Measurements from ENCODE around the gene IL18BP. TPM values are rescaled to one million over a fixed set of nuclear protein-coding genes. Genes with fewer than 3 reads are reported as not detected.
A peak's percentile ranks its signal among the peaks of the same experiment; 100 is the strongest.

Gene IL18BP
- polyA plus RNA-seq, 1 donor = 10.7 TPM

- DNase-seq = peak in 1 of 2 donors; percentile 22
- Histone ChIP-seq H3K27ac (ENCODE audit: low read length) (no peak overlapping the region), H3K36me3 (ENCODE audit: control insufficient read depth, insufficient read depth, low read length) (peaks cover 20% of the 10 kb centered on the region), H3K4me1 (ENCODE audit: control insufficient read depth, insufficient read depth, low read length) (no peaks in the 10 kb centered on the region), H3K4me3 (ENCODE audit: low read length) (no peak overlapping the region), H3K9me3 (ENCODE audit: control insufficient read depth, low read depth, low read length) (no peaks in the 10 kb centered on the region), H3K27me3 (ENCODE audit: control insufficient read depth, insufficient read depth, low read length) (no peaks in the 10 kb centered on the region)
- no CpG with 5 or more reads among the region's 7 CpGs for WGBS (ENCODE audit: insufficient coverage, low lambda C conversion rate)
These were observed 20.8 kb upstream of the IL18BP start for GRCh38 chr11:71977743-71978418.

GRCh38 chr11:71979094-71979493 lies 19.6 kb upstream of the IL18BP start:
- DNase-seq = no peak
- Histone ChIP-seq H3K4me3 (ENCODE audit: low read length) (no peak overlapping the region), H3K9me3 (ENCODE audit: control insufficient read depth, low read depth, low read length) (no peaks in the 10 kb centered on the region), H3K4me1 (ENCODE audit: control insufficient read depth, insufficient read depth, low read length) (no peaks in the 10 kb centered on the region), H3K36me3 (ENCODE audit: control insufficient read depth, insufficient read depth, low read length) (peaks cover 27% of the 10 kb centered on the region), H3K27me3 (ENCODE audit: control insufficient read depth, insufficient read depth, low read length) (no peaks in the 10 kb centered on the region), H3K27ac (ENCODE audit: low read length) (no peak overlapping the region)
- WGBS (ENCODE audit: insufficient coverage, low lambda C conversion rate) = 95% methylated on average over 3 of the region's 4 CpGs

GRCh38 chr11:71979602-71980001 lies 19.1 kb upstream of the IL18BP start:
- no peaks in the 10 kb centered on the region for H3K27me3 ChIP-seq (ENCODE audit: control insufficient read depth, insufficient read depth, low read length)
- 100% methylated on average over 2 of the region's 3 CpGs for WGBS (ENCODE audit: insufficient coverage, low lambda C conversion rate)
- H3K27ac ChIP-seq (ENCODE audit: low read length) = no peak overlapping the region
- no peak overlapping the region for H3K4me3 ChIP-seq (ENCODE audit: low read length)
- H3K9me3 ChIP-seq (ENCODE audit: control insufficient read depth, low read depth, low read length) = no peaks in the 10 kb centered on the region
- no peaks in the 10 kb centered on the region for H3K4me1 ChIP-seq (ENCODE audit: control insufficient read depth, insufficient read depth, low read length)
- DNase-seq = no peak
- H3K36me3 ChIP-seq (ENCODE audit: control insufficient read depth, insufficient read depth, low read length) = peaks cover 28% of the 10 kb centered on the region

- 100% methylated on average over 1 of the region's 2 CpGs for WGBS (ENCODE audit: insufficient coverage, low lambda C conversion rate)
- H3K27me3 ChIP-seq (ENCODE audit: control insufficient read depth, insufficient read depth, low read length) = no peaks in the 10 kb centered on the region
- H3K9me3 ChIP-seq (ENCODE audit: control insufficient read depth, low read depth, low read length) = no peaks in the 10 kb centered on the region
- H3K36me3 ChIP-seq (ENCODE audit: control insufficient read depth, insufficient read depth, low read length) = peaks cover 43% of the 10 kb centered on the region
- no peak overlapping the region for H3K27ac ChIP-seq (ENCODE audit: low read length)
- no peak overlapping the region for H3K4me3 ChIP-seq (ENCODE audit: low read length)
- DNase-seq = no peak
- no peaks in the 10 kb centered on the region for H3K4me1 ChIP-seq (ENCODE audit: control insufficient read depth, insufficient read depth, low read length)
These were observed 12.6 kb upstream of the IL18BP start for GRCh38 chr11:71986131-71986530.

GRCh38 chr11:71987521-71987920 lies 11.2 kb upstream of the IL18BP start:
- Histone ChIP-seq H3K27me3 (ENCODE audit: control insufficient read depth, insufficient read depth, low read length) (no peaks in the 10 kb centered on the region), H3K9me3 (ENCODE audit: control insufficient read depth, low read depth, low read length) (no peaks in the 10 kb centered on the region), H3K27ac (ENCODE audit: low read length) (no peak overlapping the region), H3K4me1 (ENCODE audit: control insufficient read depth, insufficient read depth, low read length) (no peaks in the 10 kb centered on the region), H3K36me3 (ENCODE audit: control insufficient read depth, insufficient read depth, low read length) (peaks cover 43% of the 10 kb centered on the region), H3K4me3 (ENCODE audit: low read length) (no peak overlapping the region)
- DNase-seq = no peak
- whole genome bisulfite sequencing (ENCODE audit: insufficient coverage, low lambda C conversion rate) = no CpG with 5 or more reads among the region's 2 CpGs

- DNase-seq = no peak
- no peak overlapping the region for H3K27ac ChIP-seq (ENCODE audit: low read length)
- no peak overlapping the region for H3K4me3 ChIP-seq (ENCODE audit: low read length)
- no peaks in the 10 kb centered on the region for H3K4me1 ChIP-seq (ENCODE audit: control insufficient read depth, insufficient read depth, low read length)
- H3K36me3 ChIP-seq (ENCODE audit: control insufficient read depth, insufficient read depth, low read length) = peaks cover 40% of the 10 kb centered on the region
- H3K27me3 ChIP-seq (ENCODE audit: control insufficient read depth, insufficient read depth, low read length) = no peaks in the 10 kb centered on the region
- no peaks in the 10 kb centered on the region for H3K9me3 ChIP-seq (ENCODE audit: control insufficient read depth, low read depth, low read length)
- no CpG with 5 or more reads among the region's 3 CpGs for WGBS (ENCODE audit: insufficient coverage, low lambda C conversion rate)
These were observed 10.7 kb upstream of the IL18BP start for GRCh38 chr11:71988050-71988449.

GRCh38 chr11:71990701-71991100 lies 8.0 kb upstream of the IL18BP start:
- H3K27ac ChIP-seq (ENCODE audit: low read length) = no peak overlapping the region
- no peak overlapping the region for H3K4me3 ChIP-seq (ENCODE audit: low read length)
- H3K27me3 ChIP-seq (ENCODE audit: control insufficient read depth, insufficient read depth, low read length) = no peaks in the 10 kb centered on the region
- no peaks in the 10 kb centered on the region for H3K9me3 ChIP-seq (ENCODE audit: control insufficient read depth, low read depth, low read length)
- no peaks in the 10 kb centered on the region for H3K4me1 ChIP-seq (ENCODE audit: control insufficient read depth, insufficient read depth, low read length)
- H3K36me3 ChIP-seq (ENCODE audit: control insufficient read depth, insufficient read depth, low read length) = peaks cover 28% of the 10 kb centered on the region
- no CpG with 5 or more reads among the region's 3 CpGs for WGBS (ENCODE audit: insufficient coverage, low lambda C conversion rate)
- DNase-seq = no peak

GRCh38 chr11:71991494-71991893 lies 7.2 kb upstream of the IL18BP start:
- Histone ChIP-seq H3K36me3 (ENCODE audit: control insufficient read depth, insufficient read depth, low read length) (peaks cover 30% of the 10 kb centered on the region), H3K4me3 (ENCODE audit: low read length) (no peak overlapping the region), H3K27ac (ENCODE audit: low read length) (no peak overlapping the region), H3K4me1 (ENCODE audit: control insufficient read depth, insufficient read depth, low read length) (no peaks in the 10 kb centered on the region), H3K9me3 (ENCODE audit: control insufficient read depth, low read depth, low read length) (no peaks in the 10 kb centered on the region), H3K27me3 (ENCODE audit: control insufficient read depth, insufficient read depth, low read length) (no peaks in the 10 kb centered on the region)
- no peak for DNase-seq
- WGBS (ENCODE audit: insufficient coverage, low lambda C conversion rate) = no CpG with 5 or more reads among the region's 3 CpGs

GRCh38 chr11:71992136-71992730 lies 6.5 kb upstream of the IL18BP start:
- peaks cover 35% of the 10 kb centered on the region for H3K36me3 ChIP-seq (ENCODE audit: control insufficient read depth, insufficient read depth, low read length)
- no peaks in the 10 kb centered on the region for H3K27me3 ChIP-seq (ENCODE audit: control insufficient read depth, insufficient read depth, low read length)
- no peaks in the 10 kb centered on the region for H3K4me1 ChIP-seq (ENCODE audit: control insufficient read depth, insufficient read depth, low read length)
- H3K9me3 ChIP-seq (ENCODE audit: control insufficient read depth, low read depth, low read length) = no peaks in the 10 kb centered on the region
- 86% methylated on average over 1 of the region's 3 CpGs for WGBS (ENCODE audit: insufficient coverage, low lambda C conversion rate)
- DNase-seq = no peak
- no peak overlapping the region for H3K4me3 ChIP-seq (ENCODE audit: low read length)
- no peak overlapping the region for H3K27ac ChIP-seq (ENCODE audit: low read length)

- DNase-seq = no peak
- Histone ChIP-seq H3K9me3 (ENCODE audit: control insufficient read depth, low read depth, low read length) (no peaks in the 10 kb centered on the region), H3K4me1 (ENCODE audit: control insufficient read depth, insufficient read depth, low read length) (no peaks in the 10 kb centered on the region), H3K4me3 (ENCODE audit: low read length) (no peak overlapping the region), H3K27me3 (ENCODE audit: control insufficient read depth, insufficient read depth, low read length) (no peaks in the 10 kb centered on the region), H3K36me3 (ENCODE audit: control insufficient read depth, insufficient read depth, low read length) (peaks cover 32% of the 10 kb centered on the region), H3K27ac (ENCODE audit: low read length) (no peak overlapping the region)
- WGBS (ENCODE audit: insufficient coverage, low lambda C conversion rate) = no CpG with 5 or more reads among the region's 3 CpGs
These were observed 3.9 kb upstream of the IL18BP start for GRCh38 chr11:71994786-71995185.
